Pons (tissue), 1 donor: Measurements from ENCODE around the gene SLC19A1.

Experiments used
- DNase-seq: peaks from one replicate; pipeline ENCODE4 v3.0.0-alpha.2; 2016; ENCODE audit warnings: low spot score

SLC19A1 gene

DNA sequence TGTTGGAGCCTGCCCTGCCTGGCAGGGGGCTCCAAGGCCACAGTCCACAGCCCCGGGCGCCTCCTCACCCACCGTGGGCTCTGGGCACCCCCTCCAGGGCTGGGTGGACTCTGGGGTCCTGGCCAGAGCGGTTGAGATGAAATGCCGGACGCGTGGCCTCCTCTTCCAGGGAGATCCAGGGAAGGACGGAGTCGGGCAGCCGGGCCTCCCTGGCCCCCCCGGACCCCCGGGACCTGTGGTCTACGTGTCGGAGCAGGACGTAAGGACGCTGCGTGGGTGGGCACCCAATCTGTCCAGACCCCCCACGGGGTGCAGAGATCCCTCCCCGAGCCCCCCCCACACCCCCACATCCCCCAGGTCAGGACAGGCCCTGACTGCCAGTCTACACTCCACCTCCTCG is 51.2 kb downstream of the SLC19A1 start:
- no peak for DNase-seq

DNA sequence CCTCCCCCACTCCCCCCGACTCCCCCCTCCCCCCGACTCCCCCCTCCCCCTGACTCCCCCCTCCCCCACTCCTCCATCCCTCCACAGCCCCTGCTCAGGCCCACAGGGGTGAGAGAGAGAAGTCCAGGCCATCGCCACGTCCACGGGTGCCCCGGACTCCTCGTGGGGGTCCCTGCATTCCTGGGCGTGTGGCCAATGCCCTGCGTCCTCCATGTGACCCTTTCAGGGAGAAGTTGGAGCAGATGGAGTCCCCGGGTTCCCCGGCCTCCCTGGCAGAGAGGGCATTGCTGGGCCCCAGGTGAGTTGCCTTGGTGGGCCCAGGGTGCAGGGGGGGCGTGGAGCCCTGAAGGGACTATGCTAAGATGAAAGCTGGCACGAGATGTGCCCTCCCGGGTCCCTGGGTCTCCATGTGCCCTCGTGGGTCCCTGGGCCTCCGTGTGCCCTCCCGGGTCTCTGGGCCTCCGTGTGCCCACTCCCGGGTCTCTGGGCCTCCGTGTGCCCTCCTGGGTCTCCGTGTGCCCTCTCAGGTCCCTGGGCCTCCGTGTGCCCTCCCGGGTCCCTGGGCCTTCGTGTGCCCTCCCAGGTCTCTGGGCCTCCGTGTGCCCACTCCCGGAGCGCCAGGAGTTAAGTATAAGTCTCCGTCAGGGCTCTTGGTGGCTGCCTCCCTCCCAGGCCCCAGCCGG is 52.0 kb downstream of the SLC19A1 start:
- DNase-seq, result no peak

DNA sequence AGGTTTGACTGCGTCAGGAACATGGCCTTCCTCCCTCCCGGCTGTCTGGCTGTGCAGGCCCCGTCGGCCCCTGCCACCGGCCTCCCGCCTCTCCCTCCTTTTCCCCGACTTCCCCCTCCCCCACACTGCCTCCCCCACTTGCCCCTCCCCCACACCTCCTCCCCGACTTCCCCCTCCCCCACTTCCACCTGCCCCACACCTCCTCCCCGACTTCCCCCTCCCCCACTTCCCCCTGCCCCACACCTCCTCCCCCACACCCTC is 52.6 kb downstream of the SLC19A1 start:
- no peak for DNase-seq

DNA sequence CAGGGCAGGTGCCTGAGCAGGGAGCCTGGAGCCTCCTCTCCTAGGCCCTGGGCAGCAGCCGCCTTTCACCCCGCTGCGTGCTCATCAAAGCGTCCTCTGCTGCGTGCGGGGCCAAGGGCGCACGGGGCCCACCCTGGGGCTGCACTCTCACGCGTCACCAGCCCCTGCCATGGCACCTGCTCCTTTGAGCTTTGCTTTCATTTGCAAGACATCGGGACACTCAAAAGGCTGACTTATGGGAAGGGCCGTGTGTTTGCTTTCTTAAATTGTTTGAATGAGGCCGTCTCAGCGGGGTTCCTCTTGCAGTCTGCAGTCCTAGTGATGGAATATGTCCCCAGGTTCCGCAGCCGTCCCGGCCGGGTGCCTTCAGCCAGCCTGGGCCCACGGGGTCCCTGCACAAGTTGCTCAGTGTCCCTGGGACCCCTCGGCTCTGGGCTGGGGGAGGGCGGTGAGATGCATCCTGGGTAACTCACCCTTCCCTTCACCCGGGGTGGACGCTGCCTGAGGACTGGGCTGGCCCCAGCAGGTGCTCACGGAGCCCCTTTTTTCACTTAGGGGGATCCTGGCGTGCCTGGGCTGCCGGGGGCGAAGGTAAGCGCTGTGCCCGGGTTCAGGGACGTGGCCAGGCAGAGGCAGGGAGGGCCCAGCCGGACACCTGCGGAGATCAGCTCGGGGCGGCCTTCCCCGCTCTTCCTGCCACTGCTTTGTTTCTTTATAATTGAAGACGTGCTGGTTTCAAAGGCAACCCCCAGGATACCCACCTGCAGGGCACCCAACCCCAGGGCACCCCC is 53.1 kb downstream of the SLC19A1 start:
- no peak for DNase-seq

DNA sequence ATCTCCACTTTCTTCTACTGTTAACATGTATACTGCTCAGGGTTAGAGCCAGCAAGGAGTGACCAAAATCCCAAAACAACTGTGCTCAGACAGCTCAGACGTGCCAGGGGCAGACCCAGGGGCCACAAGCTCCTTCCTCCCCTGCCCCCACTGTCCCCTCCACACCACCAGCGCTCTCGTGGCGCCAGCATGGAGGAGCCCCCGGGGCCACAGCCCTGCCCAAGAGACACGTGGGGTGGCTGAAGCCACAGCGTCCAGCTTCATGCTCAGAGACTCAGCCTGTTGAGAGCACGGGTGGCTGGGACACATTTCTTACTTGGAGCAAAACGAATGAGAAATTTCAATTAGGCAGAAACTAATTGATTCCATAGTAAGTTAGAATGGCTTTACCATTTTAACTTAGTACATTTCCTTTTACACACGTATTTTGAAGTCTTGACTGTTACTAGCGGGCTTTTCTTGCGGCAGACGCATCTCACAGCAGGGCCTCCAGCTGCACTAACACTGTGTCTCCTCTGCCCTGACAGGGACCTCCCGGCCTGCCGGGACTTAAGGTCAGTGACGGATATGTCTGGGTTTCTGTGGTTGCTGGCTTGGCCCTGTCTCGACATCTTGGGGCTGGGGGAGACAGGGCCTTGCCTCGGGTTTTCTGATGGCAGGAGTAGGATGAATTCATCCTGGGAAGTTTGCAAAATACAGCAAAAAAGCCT is 54.2 kb downstream of the SLC19A1 start:
- DNase-seq, result no peak

DNA sequence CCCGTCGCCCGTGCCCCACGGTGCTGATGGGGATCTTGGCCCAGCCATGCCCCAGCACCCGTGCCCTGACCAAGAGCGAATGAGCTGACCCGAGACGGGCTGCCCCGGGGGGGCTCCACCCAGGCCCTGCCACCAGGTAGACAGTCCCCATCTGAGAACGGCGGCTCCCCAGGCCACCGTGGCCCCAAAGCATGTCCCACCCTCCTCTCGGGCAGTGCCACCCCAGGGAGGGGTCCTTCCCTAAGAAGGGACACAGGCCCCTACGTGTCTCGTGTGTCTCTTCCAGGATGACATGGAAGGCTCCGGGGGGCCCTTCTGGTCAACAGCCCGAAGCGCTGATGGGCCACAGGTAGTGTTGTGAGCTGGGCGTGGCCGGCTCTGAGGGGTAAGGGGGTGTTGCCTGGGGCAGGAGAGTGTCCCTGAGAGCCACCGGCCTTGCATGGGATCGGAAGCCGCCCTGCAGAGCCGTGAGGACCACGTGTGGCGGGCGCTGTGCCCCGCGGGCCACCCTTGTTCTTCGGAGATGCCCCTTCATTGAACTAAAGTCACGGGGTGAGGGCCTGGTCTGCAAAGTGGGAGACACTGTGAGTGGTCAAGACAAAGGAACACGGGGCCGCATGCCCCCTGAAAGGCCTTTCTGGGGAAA is 55.0 kb downstream of the SLC19A1 start:
- no peak for DNase-seq

DNA sequence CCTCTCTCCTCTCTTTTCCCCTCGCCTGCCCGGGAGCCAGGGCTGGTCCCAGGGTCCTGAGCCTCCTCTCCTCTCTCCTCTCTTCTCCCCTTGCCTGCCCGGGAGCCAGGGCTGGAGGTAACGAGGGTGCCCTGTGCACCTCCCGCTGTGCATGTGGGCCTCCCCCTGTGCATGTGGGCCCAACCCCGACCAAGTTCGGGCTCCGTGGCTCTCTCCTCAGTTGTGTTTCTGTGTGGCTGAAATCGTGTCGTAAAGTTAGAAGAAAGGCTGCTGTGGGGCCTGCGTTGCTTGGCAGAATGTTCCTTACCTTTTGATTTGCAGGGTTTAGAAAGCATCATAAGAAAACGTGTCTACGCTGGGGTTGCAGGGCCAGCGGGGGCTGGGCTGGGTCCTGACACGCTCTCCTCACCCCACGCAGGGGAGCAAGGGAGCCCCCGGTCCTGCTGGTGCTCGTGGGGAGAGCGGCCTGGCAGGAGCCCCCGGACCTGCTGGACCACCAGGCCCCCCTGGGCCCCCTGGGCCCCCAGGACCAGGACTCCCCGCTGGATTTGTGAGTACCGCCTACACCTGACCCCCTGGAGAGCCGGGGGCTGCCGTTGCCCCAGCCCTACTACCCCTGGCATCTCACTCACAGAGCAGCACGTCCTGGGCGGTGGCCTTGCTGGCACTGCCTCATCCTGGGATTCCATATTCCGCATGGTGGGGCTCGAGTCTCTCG is 55.6 kb downstream of the SLC19A1 start:
- no peak for DNase-seq

DNA sequence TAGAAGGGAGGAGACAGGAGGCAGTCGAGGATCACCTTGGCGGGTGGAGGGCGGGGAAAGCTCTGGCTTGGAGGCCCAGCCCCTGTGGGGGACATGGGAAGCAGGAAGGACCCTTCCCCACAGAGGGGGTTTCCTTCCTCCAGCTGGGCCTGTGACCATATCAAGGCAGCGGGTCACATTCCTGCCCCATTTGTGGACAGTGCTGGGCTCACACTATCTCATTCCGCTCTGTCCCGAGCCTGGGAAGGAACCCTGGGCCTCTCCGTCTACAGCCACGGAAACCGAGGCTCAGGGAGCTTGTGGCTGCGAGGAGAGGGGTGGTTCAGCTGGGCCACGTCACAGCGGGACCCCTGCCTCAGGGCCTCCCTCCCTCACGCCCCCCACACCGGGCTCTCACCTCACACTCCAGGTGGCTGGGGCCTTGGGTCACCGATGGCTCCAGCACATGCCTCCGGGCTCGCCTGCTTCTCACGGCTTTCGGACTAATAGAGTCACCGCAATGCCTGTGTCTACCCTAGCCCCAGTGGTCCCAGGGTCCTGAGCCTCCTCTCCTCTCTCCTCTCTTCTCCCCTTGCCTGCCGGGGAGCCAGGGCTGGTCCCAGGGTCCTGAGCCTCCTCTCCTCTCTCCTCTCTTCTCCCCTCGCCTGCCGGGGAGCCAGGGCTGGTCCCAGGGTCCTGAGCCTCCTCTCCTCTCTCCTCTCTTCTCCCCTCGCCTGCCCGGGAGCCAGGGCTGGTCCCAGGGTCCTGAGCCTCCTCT is 56.4 kb downstream of the SLC19A1 start:
- DNase-seq, result no peak

DNA sequence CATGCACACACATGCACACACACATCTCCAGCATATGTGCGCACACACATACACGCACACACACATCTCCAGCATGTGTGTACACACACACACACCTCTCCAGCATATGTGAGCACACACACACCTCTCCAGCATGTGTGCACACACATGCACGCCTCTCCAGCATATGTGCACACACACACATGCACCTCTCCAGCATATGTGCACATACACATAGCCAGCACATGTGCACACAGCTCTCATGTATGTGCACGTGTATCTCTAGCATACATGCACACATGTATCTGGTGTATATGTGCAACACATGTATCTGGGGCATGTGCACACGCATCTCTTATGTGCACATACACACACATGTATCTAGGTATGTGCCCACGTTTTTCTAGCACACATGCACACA is 57.9 kb downstream of the SLC19A1 start:
- no peak for DNase-seq

DNA sequence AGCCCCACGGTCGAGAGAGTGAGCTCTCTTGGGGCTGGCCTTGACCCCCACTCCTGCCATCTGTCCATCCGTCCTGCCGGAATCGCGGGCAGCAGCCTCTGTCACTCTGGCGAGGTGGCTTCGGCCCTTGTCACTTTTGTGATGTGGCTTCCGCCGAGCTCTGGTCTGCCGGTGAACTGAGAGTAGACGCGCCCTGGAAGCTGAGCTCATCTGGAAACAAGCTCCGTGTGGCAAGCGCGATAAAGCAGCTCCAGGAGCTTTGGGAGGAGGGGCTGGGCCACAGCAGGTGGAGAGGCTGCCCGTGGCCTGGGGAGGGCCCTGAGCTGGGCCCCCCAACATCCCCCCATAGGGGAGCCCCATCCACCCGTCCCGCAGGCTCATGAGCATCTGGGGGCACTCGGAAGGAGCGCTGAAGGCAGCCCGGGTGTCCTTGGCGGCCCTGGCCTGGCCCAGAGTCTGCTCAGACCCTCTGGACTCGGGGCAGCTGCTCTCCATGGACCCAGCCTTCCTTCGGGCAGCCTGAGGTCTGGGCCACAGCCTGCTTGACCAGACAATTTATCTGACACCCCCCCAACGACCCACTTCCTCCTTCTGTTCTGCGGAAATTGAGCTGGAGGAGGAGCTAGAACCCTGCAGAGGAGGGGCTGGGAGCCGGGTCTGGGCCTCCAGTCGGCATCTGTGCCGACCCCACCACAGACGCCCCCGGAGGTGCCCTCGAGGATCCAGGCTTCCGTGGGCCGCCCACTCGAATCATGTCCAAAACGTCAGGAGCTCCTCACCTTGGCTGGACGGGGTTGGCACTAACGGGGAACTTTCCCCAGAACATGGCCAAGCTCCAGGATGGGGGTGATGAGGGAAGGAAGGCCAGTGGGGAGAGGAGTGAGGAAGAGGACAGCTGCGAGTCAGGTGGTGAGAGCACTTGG is 59.1 kb downstream of the SLC19A1 start:
- peak; percentile 56 for DNase-seq

DNA sequence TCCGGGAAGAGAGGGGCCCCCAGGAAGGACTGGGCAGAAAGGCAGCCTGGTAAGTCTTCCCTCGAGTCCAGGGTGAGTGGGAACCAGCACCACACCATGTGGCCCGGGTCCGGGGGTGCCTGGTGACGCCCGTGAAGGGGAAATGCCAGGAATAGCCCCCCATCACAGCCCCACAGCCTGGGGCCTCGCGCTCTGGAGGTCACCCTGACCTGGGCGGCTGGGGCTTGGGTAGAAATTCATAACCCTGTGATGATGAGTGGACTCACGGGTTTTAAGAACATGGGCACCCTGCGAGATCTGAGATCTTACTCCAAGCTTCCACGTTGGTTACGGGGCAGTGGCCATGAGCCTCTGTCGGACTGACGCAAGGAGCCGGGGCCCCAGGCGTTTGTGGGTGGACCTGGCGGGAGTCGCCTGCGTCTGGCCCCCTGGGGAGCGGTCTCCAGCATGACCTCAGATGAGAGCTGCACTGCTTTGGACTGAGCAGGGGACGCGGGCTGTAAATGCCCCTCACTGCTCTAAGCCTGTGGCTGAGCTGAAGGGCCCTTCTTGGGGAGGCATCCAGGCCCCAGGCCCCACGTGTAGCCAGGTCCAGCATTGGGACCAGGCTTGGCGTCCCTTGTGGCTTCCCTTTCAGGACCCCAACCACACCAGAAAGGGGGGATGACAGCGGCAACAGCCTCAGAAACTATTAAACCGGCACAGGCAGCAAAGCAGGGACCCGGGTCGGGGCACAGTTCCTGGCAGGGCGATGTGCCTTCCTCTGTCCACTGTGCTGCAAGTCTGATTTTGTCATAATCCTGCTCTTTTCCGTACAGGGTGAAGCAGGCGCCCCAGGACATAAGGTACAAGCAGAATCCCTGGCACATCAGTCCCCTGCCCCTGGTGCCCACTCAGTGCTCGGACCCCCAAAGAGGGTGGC is 60.0 kb downstream of the SLC19A1 start:
- no peak for DNase-seq

DNA sequence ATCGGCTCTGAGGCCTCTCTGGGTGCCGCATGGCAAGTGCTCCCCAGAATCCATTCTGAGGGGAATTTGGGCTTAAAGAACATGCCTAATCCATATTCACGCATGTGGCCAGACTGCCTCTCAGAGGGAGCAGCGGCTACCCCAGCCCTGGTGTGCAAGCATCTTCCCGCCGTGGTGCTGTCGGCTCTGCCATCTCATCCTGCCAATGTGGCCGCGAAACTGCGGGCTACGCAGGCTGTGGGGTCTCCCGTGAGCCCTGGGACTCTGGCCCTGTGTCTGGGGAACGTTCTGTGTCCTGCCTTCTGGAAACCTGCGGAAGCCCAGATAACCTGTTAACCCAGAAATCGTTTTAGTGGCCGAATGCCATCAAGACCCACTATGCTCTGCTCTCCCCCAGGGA is 60.7 kb downstream of the SLC19A1 start:
- DNase-seq, result no peak

DNA sequence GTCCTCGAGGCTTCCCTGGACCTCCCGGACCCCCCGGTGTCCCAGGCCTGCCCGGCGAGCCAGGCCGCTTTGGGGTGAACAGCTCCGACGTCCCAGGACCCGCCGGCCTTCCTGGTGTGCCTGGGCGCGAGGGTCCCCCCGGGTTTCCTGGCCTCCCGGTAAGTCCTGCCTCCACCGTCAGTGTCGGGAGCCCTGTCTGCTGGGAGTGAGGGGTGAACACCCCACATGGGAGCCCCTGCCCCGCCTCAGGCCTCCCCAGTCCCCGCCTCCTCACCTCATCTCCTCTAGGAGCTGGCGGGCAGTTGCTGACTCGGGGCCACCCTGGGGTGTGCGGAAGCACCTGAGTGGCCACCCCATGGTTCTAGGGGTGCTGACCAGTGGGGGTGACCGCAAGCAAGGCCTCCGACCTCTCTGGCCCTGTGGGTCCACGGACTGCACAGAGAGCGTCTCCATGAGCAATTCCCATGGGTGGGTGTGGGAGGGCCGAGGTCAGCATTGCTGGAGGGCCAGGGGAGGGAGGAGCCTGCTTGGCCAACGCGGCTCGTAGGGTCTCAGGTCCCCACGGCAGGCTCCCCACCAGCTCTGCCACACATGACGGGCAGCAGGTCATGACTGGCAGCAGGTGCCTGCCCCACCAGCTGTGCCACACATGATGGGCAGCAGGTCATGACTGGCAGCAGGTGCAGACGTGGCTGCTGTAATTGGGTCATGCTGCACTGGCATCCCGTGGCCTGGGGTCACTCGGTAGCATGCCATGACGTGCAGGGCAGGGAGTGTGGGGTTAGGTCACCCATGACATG is 61.3 kb downstream of the SLC19A1 start:
- no peak for DNase-seq

DNA sequence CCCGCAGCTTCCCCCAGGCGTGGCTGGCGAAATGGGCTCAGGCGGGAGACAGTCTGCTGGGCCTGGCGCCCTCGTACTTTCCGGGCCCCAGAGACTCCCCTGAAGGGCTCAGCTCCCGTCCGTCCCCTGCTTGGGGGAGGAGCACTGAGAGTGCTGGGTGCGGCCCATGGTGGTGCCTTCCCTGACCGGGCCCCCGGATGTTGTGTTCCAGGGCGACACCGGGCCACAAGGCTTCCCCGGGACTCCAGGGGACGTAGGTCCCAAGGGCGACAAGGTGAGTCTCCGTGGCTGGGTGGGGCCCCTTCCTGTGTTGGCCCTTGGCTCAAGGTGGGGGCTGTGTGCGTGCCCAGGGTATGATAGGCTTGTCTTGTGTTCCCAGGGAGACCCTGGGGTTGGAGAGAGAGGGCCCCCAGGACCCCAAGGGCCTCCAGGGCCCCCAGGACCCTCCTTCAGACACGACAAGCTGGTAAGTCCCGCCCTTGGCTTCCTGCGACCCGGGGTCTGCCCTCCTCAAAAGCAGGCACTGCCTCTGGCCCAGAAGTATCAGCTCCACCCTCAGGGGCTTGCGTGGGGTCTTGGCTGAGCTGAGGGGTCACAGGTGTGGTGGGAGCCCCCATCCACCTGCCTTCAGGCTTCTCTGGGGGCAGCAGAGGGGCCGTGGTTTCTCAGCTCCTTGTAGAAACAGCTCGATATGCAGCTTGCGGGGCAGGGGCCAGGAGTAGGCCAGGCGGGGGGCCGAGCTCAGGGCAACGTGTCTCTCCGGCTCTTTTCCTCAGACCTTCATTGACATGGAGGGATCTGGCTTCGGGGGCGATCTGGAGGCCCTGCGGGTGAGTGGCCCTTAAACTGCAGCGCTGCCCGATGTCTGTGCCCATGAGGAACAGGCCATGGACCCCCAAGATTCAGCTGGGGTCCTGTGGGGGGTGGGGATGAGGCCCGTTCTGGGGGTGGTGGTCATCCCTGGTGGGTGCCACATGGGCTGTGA is 62.3 kb downstream of the SLC19A1 start:
- no peak for DNase-seq

DNA sequence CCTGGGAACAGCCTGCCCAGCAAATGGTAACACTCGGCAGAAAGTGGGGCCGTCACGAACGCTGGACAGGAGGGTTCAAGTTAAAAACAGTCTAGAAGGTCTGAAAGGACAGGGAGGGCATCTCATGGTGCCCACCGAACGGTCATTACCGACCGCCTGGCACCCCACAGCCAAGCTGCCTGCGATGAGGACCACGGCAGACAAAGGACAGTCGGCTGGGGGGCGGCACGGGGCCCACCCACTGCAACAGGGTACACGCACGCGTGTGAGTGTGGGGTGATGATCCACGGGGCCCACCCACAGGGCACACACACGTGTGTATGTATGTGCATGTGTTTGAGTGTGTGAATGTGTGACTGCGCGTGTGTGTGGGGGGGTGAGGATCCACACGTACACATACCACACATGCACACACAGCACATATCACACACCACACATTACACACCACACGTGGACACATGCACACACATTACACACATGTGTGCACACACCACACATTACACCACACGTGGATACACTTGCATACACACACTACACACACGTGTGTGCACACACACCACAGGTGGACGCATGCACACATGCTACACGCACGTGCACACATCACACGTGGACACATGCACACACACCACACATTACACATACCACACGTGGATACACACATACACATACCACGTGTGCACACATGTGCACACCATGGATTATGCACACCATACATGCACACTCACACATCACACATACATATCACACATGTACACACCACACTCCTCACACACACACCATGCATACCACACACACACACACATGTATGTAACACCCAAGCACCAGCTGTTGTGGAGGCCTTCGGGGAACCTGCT is 63.2 kb downstream of the SLC19A1 start:
- DNase-seq, result no peak

DNA sequence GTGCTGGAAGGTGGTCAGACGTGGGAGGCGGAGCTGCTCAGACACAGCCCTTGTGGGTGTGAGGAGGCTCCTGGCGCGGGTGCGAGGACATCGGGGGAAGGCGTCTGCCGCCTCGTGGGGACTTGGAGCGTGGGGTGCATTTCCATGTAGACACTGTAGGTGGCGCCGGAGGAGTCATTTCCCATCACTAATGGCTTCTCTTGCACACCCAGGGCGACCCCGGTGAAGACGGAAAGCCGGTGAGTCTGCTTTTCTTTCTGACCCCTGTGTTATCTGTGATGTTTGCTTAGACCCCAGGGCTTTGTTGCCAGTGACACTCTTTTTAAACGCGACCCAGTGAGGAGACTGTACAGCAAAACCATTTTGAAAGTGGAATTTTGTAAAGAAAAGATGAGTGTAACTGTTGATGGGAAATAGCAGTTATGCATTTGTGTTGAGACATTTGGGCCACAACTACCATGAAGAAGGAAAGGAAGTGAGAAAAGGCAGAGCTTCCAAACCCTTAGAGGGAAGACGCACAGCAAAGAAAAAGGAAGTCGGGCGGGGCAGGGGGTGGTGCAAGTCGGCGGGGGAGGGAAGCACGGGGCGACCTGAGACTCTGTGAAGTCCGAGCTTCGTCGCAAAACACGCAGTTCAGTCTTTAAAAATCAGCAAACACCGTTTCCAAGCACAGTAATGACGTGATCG is 64.0 kb downstream of the SLC19A1 start:
- DNase-seq, result peak; percentile 64
